Stimulated activated CD8-positive, alpha-beta memory T cell treated with anti-CD3 and anti-CD28 coated beads, Interleukin-12 subunit alpha, Interleukin-12 subunit beta, amount 100 ng/mL, for 4 hours (primary cell): ENCODE data around the gene NFAT5.
A peak's percentile ranks its signal among the peaks of the same experiment; 100 is the strongest.
"Not testable (repeated sequence)": the region's sequence is repeated elsewhere in the genome, so short reads cannot be mapped to it uniquely, and the experiment has no call there.

Experiments used
- DNase-seq: peaks from one replicate; pipeline ENCODE4 v3.0.0-alpha.2; 2020; ENCODE audit warnings: low read depth

Gene NFAT5, protein sequence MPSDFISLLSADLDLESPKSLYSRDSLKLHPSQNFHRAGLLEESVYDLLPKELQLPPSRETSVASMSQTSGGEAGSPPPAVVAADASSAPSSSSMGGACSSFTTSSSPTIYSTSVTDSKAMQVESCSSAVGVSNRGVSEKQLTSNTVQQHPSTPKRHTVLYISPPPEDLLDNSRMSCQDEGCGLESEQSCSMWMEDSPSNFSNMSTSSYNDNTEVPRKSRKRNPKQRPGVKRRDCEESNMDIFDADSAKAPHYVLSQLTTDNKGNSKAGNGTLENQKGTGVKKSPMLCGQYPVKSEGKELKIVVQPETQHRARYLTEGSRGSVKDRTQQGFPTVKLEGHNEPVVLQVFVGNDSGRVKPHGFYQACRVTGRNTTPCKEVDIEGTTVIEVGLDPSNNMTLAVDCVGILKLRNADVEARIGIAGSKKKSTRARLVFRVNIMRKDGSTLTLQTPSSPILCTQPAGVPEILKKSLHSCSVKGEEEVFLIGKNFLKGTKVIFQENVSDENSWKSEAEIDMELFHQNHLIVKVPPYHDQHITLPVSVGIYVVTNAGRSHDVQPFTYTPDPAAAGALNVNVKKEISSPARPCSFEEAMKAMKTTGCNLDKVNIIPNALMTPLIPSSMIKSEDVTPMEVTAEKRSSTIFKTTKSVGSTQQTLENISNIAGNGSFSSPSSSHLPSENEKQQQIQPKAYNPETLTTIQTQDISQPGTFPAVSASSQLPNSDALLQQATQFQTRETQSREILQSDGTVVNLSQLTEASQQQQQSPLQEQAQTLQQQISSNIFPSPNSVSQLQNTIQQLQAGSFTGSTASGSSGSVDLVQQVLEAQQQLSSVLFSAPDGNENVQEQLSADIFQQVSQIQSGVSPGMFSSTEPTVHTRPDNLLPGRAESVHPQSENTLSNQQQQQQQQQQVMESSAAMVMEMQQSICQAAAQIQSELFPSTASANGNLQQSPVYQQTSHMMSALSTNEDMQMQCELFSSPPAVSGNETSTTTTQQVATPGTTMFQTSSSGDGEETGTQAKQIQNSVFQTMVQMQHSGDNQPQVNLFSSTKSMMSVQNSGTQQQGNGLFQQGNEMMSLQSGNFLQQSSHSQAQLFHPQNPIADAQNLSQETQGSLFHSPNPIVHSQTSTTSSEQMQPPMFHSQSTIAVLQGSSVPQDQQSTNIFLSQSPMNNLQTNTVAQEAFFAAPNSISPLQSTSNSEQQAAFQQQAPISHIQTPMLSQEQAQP (N-terminal part only)

GRCh38 chr16:69565671-69566239 lies at the start of gene NFAT5:
NFAT5 (plus strand) TSS chr16:69565966; CDS start chr16:69566302, 336 bp downstream.
- DNase-seq, result peak; percentile 87

DNA sequence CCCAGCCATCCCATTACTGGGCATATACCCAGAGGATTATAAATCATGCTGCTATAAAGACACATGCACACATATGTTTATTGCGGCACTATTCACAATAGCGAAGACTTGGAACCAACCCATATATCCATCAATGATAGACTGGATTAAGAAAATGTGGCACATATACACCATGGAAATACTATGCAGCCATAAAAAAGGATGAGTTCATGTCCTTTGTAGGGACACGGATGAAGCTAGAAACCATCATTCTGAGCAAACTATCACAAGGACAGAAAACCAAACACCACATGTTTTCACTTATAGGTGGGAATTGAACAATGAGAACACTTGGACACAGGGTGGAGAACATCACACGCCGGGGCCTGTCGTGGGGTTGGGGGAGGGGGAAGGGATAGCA lies 47.9 kb upstream of the NFAT5 start:
- DNase-seq, result not testable (repeated sequence)

DNA sequence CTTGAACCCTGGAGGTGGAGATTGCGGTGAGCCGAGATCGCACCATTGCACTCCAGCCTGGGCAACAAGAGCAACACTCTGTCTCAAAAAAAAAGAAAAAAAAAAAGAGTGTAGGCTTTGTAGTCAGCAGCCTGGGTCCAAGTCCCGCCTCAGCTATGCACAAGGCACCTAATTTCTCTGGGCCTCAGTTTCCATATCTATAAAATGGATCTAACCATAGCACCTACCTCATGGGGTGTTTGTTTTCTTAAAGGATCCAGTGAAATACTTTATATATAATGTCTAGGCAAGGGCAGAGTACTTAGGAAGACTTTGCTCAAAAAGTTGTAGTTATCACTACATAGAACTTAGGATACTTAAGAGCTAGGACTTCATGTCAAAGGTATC lies 45.4 kb upstream of the NFAT5 start:
- DNase-seq, result no peak

DNA sequence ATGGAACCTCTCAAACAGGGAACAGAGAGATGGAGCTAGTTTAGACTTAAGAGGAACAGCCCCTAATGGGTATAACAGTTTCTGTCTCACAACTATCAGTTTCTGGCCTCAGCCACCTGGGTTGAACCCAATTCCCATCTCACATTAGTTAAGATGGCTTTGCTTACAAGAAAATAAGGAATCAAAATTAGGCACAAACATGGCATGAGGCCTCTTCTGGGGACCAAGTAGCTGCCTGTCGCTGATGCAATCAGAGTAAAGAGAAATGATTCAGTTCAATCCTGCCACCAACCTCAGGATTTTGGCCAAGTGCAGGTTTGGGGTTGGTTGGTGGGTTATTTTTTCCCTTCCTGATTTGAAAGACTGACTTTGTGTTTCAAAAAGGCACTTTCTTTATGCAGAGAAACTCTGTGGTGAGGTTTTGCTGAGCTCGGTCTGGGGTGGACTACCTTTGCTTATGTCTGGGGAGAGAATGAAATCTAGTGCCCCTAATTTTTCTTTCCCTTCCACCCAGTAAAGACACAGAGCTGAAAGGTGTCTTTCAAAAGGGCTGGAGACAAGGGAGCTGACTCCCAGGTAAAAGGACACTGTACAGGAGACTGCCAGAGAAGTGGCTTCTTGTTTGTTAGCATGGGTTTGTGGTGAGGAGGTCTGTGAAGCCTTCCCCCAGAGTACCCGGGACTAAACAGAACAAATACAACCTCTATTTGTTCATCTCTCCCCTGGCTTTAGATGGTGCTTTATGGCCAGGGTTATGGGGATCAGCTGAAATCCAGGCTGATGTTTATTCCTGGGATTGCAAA lies 44.8 kb upstream of the NFAT5 start:
- DNase-seq, result no peak

DNA sequence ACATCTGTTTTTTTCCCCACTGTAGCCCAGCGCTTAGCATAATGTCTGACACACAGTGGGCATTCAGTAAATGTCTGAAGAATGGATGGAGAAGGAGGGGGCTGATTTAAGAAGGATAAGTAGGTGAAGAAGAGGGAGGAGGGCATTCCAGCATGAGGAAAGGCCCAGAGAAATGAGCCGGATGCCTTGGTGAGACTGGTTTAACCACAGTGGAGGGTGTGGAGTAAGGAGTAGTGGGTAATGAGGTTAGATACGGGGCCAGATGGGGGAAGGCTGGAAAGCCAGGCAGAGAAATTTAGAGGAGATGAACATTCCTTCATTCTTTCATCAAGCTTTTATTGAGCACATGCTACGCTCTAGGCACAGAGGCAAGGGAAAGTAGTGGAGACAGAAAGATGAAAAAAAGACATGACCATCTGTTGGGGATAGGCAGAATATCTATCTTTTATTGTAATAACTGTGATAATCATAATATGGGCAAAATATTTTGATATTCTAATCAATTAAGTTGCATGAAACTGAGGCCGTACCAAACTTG lies 43.7 kb upstream of the NFAT5 start:
- DNase-seq, result no peak

DNA sequence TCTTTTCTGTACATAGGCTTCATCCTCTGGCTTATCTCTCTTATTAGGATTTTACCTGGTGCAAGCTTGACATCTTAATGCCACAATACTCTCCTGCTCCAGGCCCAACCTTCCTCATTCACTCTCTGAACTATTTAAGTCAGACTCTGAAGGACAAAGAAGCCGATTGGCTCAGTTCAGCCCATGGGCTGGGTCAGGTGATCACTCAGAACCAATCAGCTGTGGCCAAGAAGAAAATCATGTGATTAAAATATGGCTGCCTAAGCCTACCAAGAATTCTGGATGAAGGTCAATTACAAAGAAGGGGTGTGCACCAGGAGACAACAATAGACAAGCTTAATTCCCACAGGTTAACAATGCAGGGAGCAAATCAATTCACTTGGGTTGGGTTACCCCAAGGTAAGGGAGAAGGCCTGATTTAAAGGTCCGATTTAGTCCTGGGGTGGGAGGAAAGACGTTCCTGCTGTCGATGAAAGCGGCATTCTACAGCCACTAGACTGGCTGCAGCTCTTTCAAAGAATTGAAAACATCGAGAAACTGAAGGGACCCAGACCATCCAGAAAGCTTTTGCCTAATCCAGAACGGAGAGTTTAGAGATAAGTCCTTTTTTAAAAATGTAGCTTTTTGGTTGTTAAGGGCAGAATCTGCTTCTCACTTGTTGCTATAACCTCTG lies 42.9 kb upstream of the NFAT5 start:
- no peak for DNase-seq

- no peak for DNase-seq
Measured at GRCh38 chr16:69523566-69524305, 42.0 kb upstream of the NFAT5 start.

GRCh38 chr16:69526831-69527655 lies 38.7 kb upstream of the NFAT5 start:
- no peak for DNase-seq

DNA sequence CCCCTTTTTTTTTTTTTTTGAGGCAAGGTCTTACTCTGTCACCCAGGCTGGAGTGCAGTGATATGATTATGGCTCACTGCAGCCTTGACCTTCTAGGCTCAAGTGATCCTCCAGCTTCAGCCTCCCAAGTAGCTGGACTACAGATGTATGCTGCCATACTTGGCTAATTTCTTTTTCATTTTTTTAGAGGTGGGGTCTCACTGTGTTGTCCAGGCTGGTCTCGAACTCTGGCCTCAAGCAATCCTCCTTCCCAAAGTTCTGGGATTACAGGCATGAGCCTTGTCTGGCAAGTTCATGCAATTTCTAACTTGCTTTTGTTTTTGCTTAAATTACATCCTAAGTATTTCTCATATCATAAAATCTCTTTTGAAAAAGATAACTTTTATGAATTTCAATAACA lies 33.8 kb upstream of the NFAT5 start:
- DNase-seq, result no peak

DNA sequence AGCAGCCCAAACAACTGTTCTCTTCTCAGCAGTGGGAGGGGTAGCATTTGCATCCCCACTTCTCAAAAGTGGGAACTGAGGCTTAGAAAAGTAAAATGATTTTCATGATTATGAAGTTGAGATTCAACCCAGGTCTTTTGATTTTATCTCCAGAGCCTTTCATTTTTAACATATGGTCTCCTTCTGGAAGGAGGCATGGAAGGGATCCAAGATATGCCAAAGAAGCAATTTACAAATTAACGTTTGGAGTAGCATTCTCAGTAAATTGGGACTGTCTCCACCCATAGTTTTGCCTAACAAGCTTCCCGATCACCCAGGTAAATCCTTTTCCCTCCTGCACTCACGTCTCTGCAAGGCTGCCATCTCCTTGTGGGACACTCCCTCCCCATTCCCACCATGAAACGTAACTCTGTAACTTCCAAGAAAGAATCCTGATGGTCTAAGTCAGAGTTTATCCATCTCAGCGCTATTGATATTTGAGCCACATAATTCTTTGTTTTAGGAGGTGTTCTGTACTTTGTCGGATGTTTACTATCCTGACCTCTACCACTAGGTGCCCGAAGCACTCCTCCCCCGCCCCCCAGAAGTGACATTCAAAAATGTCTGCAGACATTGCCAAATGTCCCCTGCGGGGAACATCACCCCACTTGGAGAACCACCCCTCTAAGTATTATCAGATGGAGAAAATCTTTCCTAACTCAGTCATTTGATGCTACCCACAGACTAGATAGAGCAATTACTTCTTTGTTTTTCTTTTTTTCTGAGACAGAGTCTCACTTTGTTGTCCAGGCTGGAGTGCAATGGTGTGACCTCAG lies 32.9 kb upstream of the NFAT5 start:
- DNase-seq, result no peak

- no peak for DNase-seq
Measured at GRCh38 chr16:69534720-69535119, 31.0 kb upstream of the NFAT5 start.

DNA sequence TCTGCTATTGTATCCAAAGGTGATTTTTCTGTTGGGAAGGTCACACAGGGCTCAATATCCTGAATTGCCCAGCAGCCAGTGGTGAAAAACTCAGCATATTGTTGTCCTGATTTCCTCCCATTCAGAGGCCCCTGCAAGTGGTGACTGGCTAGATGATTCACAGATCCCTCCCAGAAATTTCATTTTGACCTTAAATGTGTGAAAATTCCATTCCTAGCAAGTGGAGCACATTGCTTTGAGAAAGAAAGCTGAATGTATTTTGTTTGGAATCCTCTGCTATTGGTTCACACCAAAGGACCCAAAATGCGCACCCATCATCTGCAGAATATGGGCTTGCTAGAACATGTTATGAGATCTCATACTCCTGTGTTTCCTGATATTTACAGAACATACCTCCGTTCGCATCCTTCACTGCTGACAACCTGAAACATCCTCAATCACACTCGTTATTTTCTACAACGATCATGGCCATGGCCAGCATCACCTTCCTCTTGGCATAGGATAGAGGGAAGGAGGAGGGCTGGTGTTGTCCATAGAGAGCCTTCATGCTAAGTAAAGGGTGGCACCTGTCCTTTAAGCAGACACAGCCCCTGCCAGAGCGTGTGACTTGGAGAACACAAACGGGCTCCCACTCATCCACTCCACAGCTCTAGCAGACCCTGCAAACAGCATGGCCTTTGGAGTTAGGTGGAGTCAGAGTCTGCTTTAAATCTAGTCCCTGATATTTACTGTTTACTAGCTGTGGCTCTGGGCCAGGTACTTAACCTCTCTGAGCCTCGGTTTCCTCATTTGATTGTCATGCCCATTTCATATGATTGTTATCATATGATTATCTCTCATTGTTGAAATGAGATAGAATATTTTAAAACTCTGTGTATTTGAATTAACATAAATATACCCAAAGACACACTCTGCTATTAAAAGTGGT lies 30.4 kb upstream of the NFAT5 start:
- no peak for DNase-seq

DNA sequence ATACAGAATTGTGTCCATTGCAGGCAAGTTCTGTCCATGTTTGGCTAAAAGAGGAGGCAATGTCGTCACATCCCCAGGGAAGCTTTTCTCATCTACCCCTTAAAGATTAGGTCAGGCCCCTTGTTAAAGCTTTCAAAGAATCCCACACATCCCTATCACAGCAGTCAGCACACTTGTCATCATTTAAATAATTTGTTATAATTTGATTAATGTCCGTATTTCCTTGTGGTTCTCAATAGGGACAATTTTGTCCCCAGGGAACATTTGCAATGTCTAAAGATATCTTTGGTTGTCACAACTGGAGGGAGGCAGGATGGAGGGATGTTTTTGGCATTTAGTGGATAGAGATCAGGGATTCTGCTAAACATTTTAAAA lies 28.1 kb upstream of the NFAT5 start:
- DNase-seq, result no peak

DNA sequence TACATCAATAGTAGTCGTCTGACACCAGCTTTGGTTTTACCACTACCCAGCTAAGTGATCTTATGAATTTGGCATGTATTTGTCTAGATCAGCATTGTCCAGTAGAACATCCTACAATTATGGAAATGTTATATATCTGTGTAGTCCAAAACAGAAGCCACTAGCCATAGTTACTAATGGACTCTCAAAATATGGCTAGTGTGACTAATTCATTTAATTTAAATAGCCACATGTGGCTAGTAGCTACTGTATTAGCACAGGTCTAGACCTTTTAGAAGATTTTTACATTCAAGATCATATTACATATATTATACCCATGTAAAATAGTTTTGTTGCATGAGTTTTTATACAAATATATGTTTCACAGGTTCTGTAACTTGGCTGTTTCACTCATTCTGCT lies 27.0 kb upstream of the NFAT5 start:
- DNase-seq, result no peak

DNA sequence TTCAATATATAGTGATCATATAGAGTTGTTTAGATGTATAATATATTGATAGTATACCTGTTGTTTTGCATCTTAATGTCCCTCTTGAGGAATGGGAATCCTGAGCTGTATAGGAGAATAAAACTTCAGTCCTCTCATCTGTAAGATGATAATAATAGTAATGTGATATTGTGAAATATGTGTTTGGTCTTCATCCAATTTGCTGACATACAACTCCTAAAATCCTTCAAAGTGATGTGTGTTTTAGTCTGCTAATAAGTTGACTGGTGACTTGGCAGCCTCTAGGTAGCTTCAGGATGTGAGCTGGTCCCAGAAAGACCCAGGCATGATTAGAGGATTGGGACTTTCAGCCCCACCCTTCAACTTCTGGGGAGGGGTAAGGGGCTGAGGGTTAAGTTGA lies 22.8 kb upstream of the NFAT5 start:
- no peak for DNase-seq

GRCh38 chr16:69544088-69544487 lies 21.7 kb upstream of the NFAT5 start:
- DNase-seq, result no peak

- not testable (repeated sequence) for DNase-seq
Measured at GRCh38 chr16:69546663-69547062, 19.1 kb upstream of the NFAT5 start.
